HAP-1 (cell line): ENCODE results near the gene NBL1.

ENCODE experiments used
- DNase-seq, 2 experiments: peaks; one replicate each; pipeline ENCODE4 v3.0.0-alpha.2; 2016 to 2020; ENCODE audit warnings: low spot score in 2 of 2
- H3K27me3 ChIP-seq: fragments of 250-450 bp; sonication (Bioruptor Pico); 2 replicates; pipeline ENCODE4 v1.5.1; 2020; ENCODE audit warnings: low read depth, mild to moderate bottlenecking, moderate library complexity
- H3K36me3 ChIP-seq: fragments of 250-450 bp; sonication (Bioruptor Pico); replicated peaks from 2 replicates; pipeline ENCODE4 v1.5.1; 2020; ENCODE audit warnings: mild to moderate bottlenecking
- H3K4me1 ChIP-seq: fragments of 250-450 bp; sonication (Bioruptor Pico); 2 replicates; pipeline ENCODE4 v1.5.1; 2020; ENCODE audit warnings: mild to moderate bottlenecking
- H3K4me3 ChIP-seq: fragments of 250-450 bp; sonication (Bioruptor Pico); 2 replicates; pipeline ENCODE4 v1.5.1; 2020; ENCODE audit warnings: mild to moderate bottlenecking, moderate library complexity
- H3K9me3 ChIP-seq: fragments of 250-450 bp; sonication (Bioruptor Pico); 2 replicates; pipeline ENCODE4 v1.5.1; 2020; ENCODE audit warnings: mild to moderate bottlenecking, moderate library complexity
- in situ Hi-C: fragments of 300-500 bp; cut with MboI; formaldehyde crosslinking; loops from 3 replicates; pipeline ENCODE4 v1.14.3; 2020; ENCODE audit warnings: low sequenced_read_pairs, inconsistent platforms, mixed read lengths

Gene NBL1

GRCh38 chr1:19645411-19646251, 1.5 kb downstream of the NBL1 start:
- in situ Hi-C loops, result no loop called here

GRCh38 chr1:19646377-19647319, 2.5 kb downstream of the NBL1 start:
- in situ Hi-C loops, result no loop called here
- no peak overlapping the region for H3K4me3 ChIP-seq
- H3K27me3 ChIP-seq, result no peaks in the 10 kb centered on the region
- peaks cover 14% of the 10 kb centered on the region for H3K4me1 ChIP-seq
- H3K9me3 ChIP-seq, result no peaks in the 10 kb centered on the region
- H3K36me3 ChIP-seq, result no peaks in the 10 kb centered on the region
- no peak for DNase-seq

More at GRCh38 chr1:19645411-19646251, 1.5 kb downstream of the NBL1 start:
- no peaks in the 10 kb centered on the region for H3K27me3 ChIP-seq
- peaks cover 12% of the 10 kb centered on the region for H3K4me1 ChIP-seq
- no peaks in the 10 kb centered on the region for H3K9me3 ChIP-seq
- no peaks in the 10 kb centered on the region for H3K36me3 ChIP-seq
- peak in 1 of 2 experiments; percentile 41 for DNase-seq
- peak overlapping the region; percentile 63 for H3K4me3 ChIP-seq

GRCh38 chr1:19647643-19648042, 3.5 kb downstream of the NBL1 start:
- Histone ChIP-seq H3K4me3 (no peak overlapping the region), H3K27me3 (no peaks in the 10 kb centered on the region), H3K9me3 (no peaks in the 10 kb centered on the region), H3K4me1 (peaks cover 14% of the 10 kb centered on the region), H3K36me3 (no peaks in the 10 kb centered on the region)
- DNase-seq, result no peak
- in situ Hi-C loops, result no loop called here

- DNase-seq, result no peak
- Histone ChIP-seq H3K36me3 (no peaks in the 10 kb centered on the region), H3K4me3 (no peak overlapping the region), H3K9me3 (no peaks in the 10 kb centered on the region), H3K4me1 (peaks cover 14% of the 10 kb centered on the region), H3K27me3 (no peaks in the 10 kb centered on the region)
- in situ Hi-C loops, result no loop called here
These were observed 4.1 kb downstream of the NBL1 start for GRCh38 chr1:19648239-19648638.

- no peaks in the 10 kb centered on the region for H3K36me3 ChIP-seq
- H3K9me3 ChIP-seq, result no peaks in the 10 kb centered on the region
- no peak overlapping the region for H3K4me3 ChIP-seq
- in situ Hi-C loops, result no loop called here
- peaks cover 10% of the 10 kb centered on the region for H3K4me1 ChIP-seq
- no peaks in the 10 kb centered on the region for H3K27me3 ChIP-seq
- DNase-seq, result peak in 1 of 2 experiments; percentile 40
These were observed 4.6 kb downstream of the NBL1 start for GRCh38 chr1:19648689-19649088.

- Histone ChIP-seq H3K4me1 (peaks cover 6% of the 10 kb centered on the region), H3K27me3 (no peaks in the 10 kb centered on the region), H3K9me3 (no peaks in the 10 kb centered on the region), H3K4me3 (no peak overlapping the region), H3K36me3 (no peaks in the 10 kb centered on the region)
- no peak for DNase-seq
- in situ Hi-C loops, result loop anchor here (5.0 to 10.0 kb wide), 3 partner anchors 166 to 308 kb away; partner anchors contain the start of gene CAPZB
These were observed 6.5 kb downstream of the NBL1 start for GRCh38 chr1:19650416-19651140.

- peaks cover 2% of the 10 kb centered on the region for H3K4me1 ChIP-seq
- in situ Hi-C loops, result loop anchor here (5.0 to 10.0 kb wide), 3 partner anchors 166 to 309 kb away; partner anchors contain the start of gene CAPZB
- peak in 1 of 2 experiments; percentile 68 for DNase-seq
These were observed 7.1 kb downstream of the NBL1 start for GRCh38 chr1:19651141-19651737.

GRCh38 chr1:19654386-19654785, 10.3 kb downstream of the NBL1 start:
- H3K36me3 ChIP-seq, result no peaks in the 10 kb centered on the region
- in situ Hi-C loops, result loop anchor here (5.0 to 10.0 kb wide), 3 partner anchors 170 to 312 kb away; partner anchors contain the start of gene CAPZB
- DNase-seq, result no peak

More at GRCh38 chr1:19651141-19651737, 7.1 kb downstream of the NBL1 start:
- Histone ChIP-seq H3K4me3 (no peak overlapping the region), H3K27me3 (no peaks in the 10 kb centered on the region), H3K9me3 (no peaks in the 10 kb centered on the region), H3K36me3 (no peaks in the 10 kb centered on the region)

GRCh38 chr1:19654886-19655717, 11.0 kb downstream of the NBL1 start:
- H3K4me3 ChIP-seq, result no peak overlapping the region
- DNase-seq, result no peak
- no peaks in the 10 kb centered on the region for H3K36me3 ChIP-seq
- H3K9me3 ChIP-seq, result no peaks in the 10 kb centered on the region
- in situ Hi-C loops, result loop anchor here (5.0 to 10.0 kb wide), 3 partner anchors 170 to 313 kb away; partner anchors contain the start of gene CAPZB
- H3K4me1 ChIP-seq, result peaks cover 2% of the 10 kb centered on the region
- no peaks in the 10 kb centered on the region for H3K27me3 ChIP-seq

More at GRCh38 chr1:19654386-19654785, 10.3 kb downstream of the NBL1 start:
- no peaks in the 10 kb centered on the region for H3K27me3 ChIP-seq
- peaks cover 2% of the 10 kb centered on the region for H3K4me1 ChIP-seq
- H3K9me3 ChIP-seq, result no peaks in the 10 kb centered on the region
- no peak overlapping the region for H3K4me3 ChIP-seq

- Histone ChIP-seq H3K27me3 (no peaks in the 10 kb centered on the region), H3K36me3 (no peaks in the 10 kb centered on the region), H3K4me1 (peaks cover 2% of the 10 kb centered on the region), H3K4me3 (no peak overlapping the region), H3K9me3 (no peaks in the 10 kb centered on the region)
- in situ Hi-C loops, result loop anchor here (10.0 kb wide), 1 partner anchor 171 kb away; the partner anchor contains the start of gene CAPZB
- DNase-seq, result no peak
These were observed 11.6 kb downstream of the NBL1 start for GRCh38 chr1:19655718-19656080.

- in situ Hi-C loops, result loop anchor here (10.0 kb wide), 1 partner anchor 171 kb away; the partner anchor contains the start of gene CAPZB
- no peak overlapping the region for H3K4me3 ChIP-seq
- no peaks in the 10 kb centered on the region for H3K27me3 ChIP-seq
- no peaks in the 10 kb centered on the region for H3K36me3 ChIP-seq
- H3K4me1 ChIP-seq, result no peaks in the 10 kb centered on the region
- no peak for DNase-seq
- H3K9me3 ChIP-seq, result no peaks in the 10 kb centered on the region
These were observed 12.1 kb downstream of the NBL1 start for GRCh38 chr1:19656134-19656779.
